Tibial nerve (tissue), 4 donors: ENCODE data around the gene SKA3. TPM values are rescaled to one million over a fixed set of nuclear protein-coding genes. Genes with fewer than 3 reads are reported as not detected.
"Not testable (repeated sequence)": the region's sequence is repeated elsewhere in the genome, so short reads cannot be mapped to it uniquely, and the experiment has no call there.

Experiments
- DNase-seq, 2 donors: peaks; one replicate each; pipeline ENCODE4 v3.0.0-alpha.2; 2019; ENCODE audit warnings: low spot score in 2 of 2
- H3K27ac ChIP-seq, 4 donors: fragments of 200-600 bp; sonication (generic) in 3 of 4; one replicate each; pipeline ENCODE4 v1.5.1; 2017 to 2019; ENCODE audit warnings: mild to moderate bottlenecking in 1 of 4
- H3K27me3 ChIP-seq, 2 donors: fragments of 200-600 bp; sonication (generic) in 1 of 2; one replicate each; pipeline versions ENCODE4 v1.5.1 to v1.6.0; 2017 to 2019
- H3K36me3 ChIP-seq, 3 donors: fragments of 200-600 bp; sonication (generic); one replicate each; pipeline ENCODE4 v1.5.1; 2018 to 2019
- H3K4me1 ChIP-seq, 4 donors: fragments of 200-600 bp; sonication (generic) in 3 of 4; one replicate each; pipeline ENCODE4 v1.5.1; 2017 to 2019
- H3K4me3 ChIP-seq, 4 donors: fragments of 200-600 bp; sonication (generic) in 3 of 4; one replicate each; pipeline ENCODE4 v1.5.1; 2017 to 2019; ENCODE audit warnings: mild to moderate bottlenecking in 1 of 4, moderate library complexity in 1 of 4
- H3K9me3 ChIP-seq, 4 donors: fragments of 200-600 bp; sonication (generic) in 3 of 4; one replicate each; pipeline ENCODE4 v1.5.1; 2017 to 2019
- CTCF ChIP-seq, 5 experiments: fragments of 200-600 bp in 3 of 5; fragments of 450-650 bp in 2 of 5; sonication (generic) in 3 of 5; IDR thresholded peaks; one replicate each; pipeline ENCODE4 v1.5.1; 2016 to 2019; ENCODE audit warnings: antibody characterized with exemption in 5 of 5, mild to moderate bottlenecking in 3 of 5, moderate library complexity in 2 of 5
- EP300 ChIP-seq, 2 donors: sonication (generic); formaldehyde crosslinking; IDR thresholded peaks; one replicate each; pipeline ENCODE4 v1.6.1; 2017; ENCODE audit warnings: antibody characterized with exemption in 2 of 2, mild to moderate bottlenecking in 1 of 2
- POLR2A ChIP-seq, 2 donors: fragments of 450-650 bp; IDR thresholded peaks; one replicate each; pipeline ENCODE4 v1.6.1; 2017; ENCODE audit warnings: antibody characterized with exemption in 2 of 2, mild to moderate bottlenecking in 2 of 2, moderate library complexity in 2 of 2
- WGBS, 2 donors: methylation state at CpG; one replicate each; pipeline ENCODE4 v1.1.5; 2018; 5-methylcytosine and 5-hydroxymethylcytosine counted together
- total RNA-seq, 4 donors: library from RNA; depleted of rRNA; stranded (reverse); fragments of >200 nt; gene quantifications; one replicate each; pipeline ENCODE4 v1.1.0, GENCODE V29; 2016

Gene SKA3
- total RNA-seq, 4 donors from 2014 or later: 0.20 to 2.3 (median 0.26) TPM

GRCh38 chr13:21176982-21177284 lies 581 bp upstream of the SKA3 start:
- WGBS, 2 donors: 0 to 2% methylated on average over 13 to 15 of the region's 26 CpGs
- Histone ChIP-seq H3K4me3 (peak overlapping the region; percentile 73 to 97 (median 81)), H3K36me3 (peaks cover 0 to 12% (median 0%) of the 10 kb centered on the region in 3 donors), H3K27ac (peak overlapping the region; percentile 88 to 98 (median 92)), H3K9me3 (no peaks in the 10 kb centered on the region), H3K27me3 (no peaks in the 10 kb centered on the region), H3K4me1 (peaks cover 0 to 21% (median 12%) of the 10 kb centered on the region in 4 donors)
- no peak for TF ChIP-seq POLR2A (IDR thresholded peaks at IDR 0.05)
- no peak for DNase-seq

GRCh38 chr13:21175656-21176214 lies 617 bp downstream of the SKA3 start:
- H3K9me3 ChIP-seq: no peaks in the 10 kb centered on the region
- peaks cover 0 to 12% (median 0%) of the 10 kb centered on the region in 3 donors for H3K36me3 ChIP-seq
- H3K27me3 ChIP-seq: no peaks in the 10 kb centered on the region
- peak overlapping the region; percentile 73 to 97 (median 81) for H3K4me3 ChIP-seq
- WGBS, 2 donors: 1 to 2% methylated on average over 13 of the region's 13 CpGs
- H3K4me1 ChIP-seq: peaks cover 0 to 21% (median 12%) of the 10 kb centered on the region in 4 donors
- peak overlapping the region in 2 of 4 donors; percentile 88 to 98 for H3K27ac ChIP-seq
- TF ChIP-seq POLR2A (IDR thresholded peaks at IDR 0.05) (no peak), CTCF (IDR thresholded peaks at IDR 0.05) (no peak), EP300 (IDR thresholded peaks at IDR 0.05) (no peak)
- no peak for DNase-seq

GRCh38 chr13:21173767-21174166 lies 2.6 kb downstream of the SKA3 start:
- WGBS, 2 donors: 0% methylated on average over 1 of the region's 1 CpG
- H3K4me3 ChIP-seq: not testable (repeated sequence)

GRCh38 chr13:21171420-21171819 lies 4.9 kb downstream of the SKA3 start:
- H3K27me3 ChIP-seq: no peaks in the 10 kb centered on the region
- DNase-seq: no peak
- H3K4me3 ChIP-seq: no peak overlapping the region
- no peak overlapping the region for H3K27ac ChIP-seq
- no peaks in the 10 kb centered on the region for H3K36me3 ChIP-seq
- peaks cover 0 to 7% (median 2%) of the 10 kb centered on the region in 4 donors for H3K4me1 ChIP-seq
- TF ChIP-seq EP300 (IDR thresholded peaks at IDR 0.05) (no peak), CTCF (IDR thresholded peaks at IDR 0.05) (no peak), POLR2A (IDR thresholded peaks at IDR 0.05) (no peak)
- no peaks in the 10 kb centered on the region for H3K9me3 ChIP-seq
- whole genome bisulfite sequencing, 2 donors: 93 to 97% methylated on average over 9 of the region's 9 CpGs

More at GRCh38 chr13:21173767-21174166, 2.6 kb downstream of the SKA3 start:
- not testable (repeated sequence) for H3K36me3 ChIP-seq, DNase-seq, H3K27me3 ChIP-seq, H3K9me3 ChIP-seq, H3K27ac ChIP-seq
- peaks cover 0 to 21% (median 12%) of the 10 kb centered on the region in 4 donors for H3K4me1 ChIP-seq

GRCh38 chr13:21165606-21166005 lies 10.7 kb downstream of the SKA3 start:
- not testable (repeated sequence) for H3K27ac ChIP-seq
- WGBS, 2 donors: 95% methylated on average over 4 of the region's 4 CpGs

GRCh38 chr13:21164631-21165030 lies 11.7 kb downstream of the SKA3 start:
- Histone ChIP-seq H3K27ac (no peak overlapping the region), H3K27me3 (no peaks in the 10 kb centered on the region), H3K4me1 (no peaks in the 10 kb centered on the region), H3K4me3 (no peak overlapping the region), H3K36me3 (no peaks in the 10 kb centered on the region), H3K9me3 (no peaks in the 10 kb centered on the region)
- 96% methylated on average over 4 of the region's 4 CpGs for WGBS, 2 donors
- no peak for DNase-seq
- TF ChIP-seq EP300 (IDR thresholded peaks at IDR 0.05): no peak
- no peak for TF ChIP-seq CTCF (IDR thresholded peaks at IDR 0.05)
- TF ChIP-seq POLR2A (IDR thresholded peaks at IDR 0.05): no peak

More at GRCh38 chr13:21165606-21166005, 10.7 kb downstream of the SKA3 start:
- H3K27me3 ChIP-seq, H3K4me1 ChIP-seq, H3K36me3 ChIP-seq, H3K4me3 ChIP-seq, H3K9me3 ChIP-seq, DNase-seq: not testable (repeated sequence)
